HEK293 (cell line): ENCODE results near the gene GPR84.

Source experiments
- EGR2 ChIP-seq: fragments of 450-650 bp; formaldehyde crosslinking; IDR thresholded peaks from 2 replicates; pipeline ENCODE4 v1.5.1; 2016; ENCODE audit warnings: low read depth, missing biosample characterization, missing genetic modification characterization
- GLIS2 ChIP-seq: fragments of 450-650 bp; formaldehyde crosslinking; IDR thresholded peaks from 2 replicates; pipeline ENCODE4 v1.5.1; 2016; ENCODE audit warnings: missing biosample characterization, missing genetic modification characterization
- KLF16 ChIP-seq: fragments of 450-650 bp; formaldehyde crosslinking; IDR thresholded peaks from 2 replicates; pipeline ENCODE4 v1.5.1; 2017; ENCODE audit warnings: missing biosample characterization, missing genetic modification characterization
- PRDM1 ChIP-seq: fragments of 450-650 bp; formaldehyde crosslinking; IDR thresholded peaks from 2 replicates; pipeline ENCODE4; 2016; ENCODE audit warnings: missing biosample characterization, missing genetic modification characterization
- SALL2 ChIP-seq: fragments of 450-650 bp; formaldehyde crosslinking; IDR thresholded peaks from 2 replicates; pipeline ENCODE4 v1.5.0; 2017; ENCODE audit warnings: missing biosample characterization, mild to moderate bottlenecking, missing genetic modification characterization, borderline replicate concordance
- SP7 ChIP-seq: fragments of 450-650 bp; formaldehyde crosslinking; IDR thresholded peaks from 2 replicates; pipeline ENCODE4 v1.5.1; 2016; ENCODE audit warnings: missing biosample characterization, missing genetic modification characterization
- ZBTB21 ChIP-seq: fragments of 450-650 bp; formaldehyde crosslinking; IDR thresholded peaks from 2 replicates; pipeline ENCODE4 v1.5.1; 2017; ENCODE audit warnings: missing biosample characterization, missing genetic modification characterization
- ZBTB7A ChIP-seq: fragments of 450-650 bp; formaldehyde crosslinking; IDR thresholded peaks from 2 replicates; pipeline ENCODE4 v1.5.1; 2016; ENCODE audit warnings: low read depth, missing biosample characterization, missing genetic modification characterization
- ZBTB8A ChIP-seq: fragments of 450-650 bp; formaldehyde crosslinking; IDR thresholded peaks from 2 replicates; pipeline ENCODE4 v1.5.1; 2016; ENCODE audit warnings: missing biosample characterization, missing genetic modification characterization
- ZFP69B ChIP-seq: fragments of 450-650 bp; formaldehyde crosslinking; IDR thresholded peaks from 2 replicates; pipeline ENCODE4 v1.5.1; 2016; ENCODE audit warnings: missing biosample characterization, missing genetic modification characterization
- ZNF112 ChIP-seq: fragments of 450-650 bp; formaldehyde crosslinking; IDR thresholded peaks from 2 replicates; pipeline ENCODE4 v1.5.0; 2017; ENCODE audit warnings: missing biosample characterization, missing genetic modification characterization
- ZNF114 ChIP-seq: fragments of 450-650 bp; formaldehyde crosslinking; IDR thresholded peaks from 2 replicates; pipeline ENCODE4 v1.5.0; 2017; ENCODE audit warnings: missing biosample characterization, missing genetic modification characterization
- ZNF132 ChIP-seq: fragments of 450-650 bp; formaldehyde crosslinking; IDR thresholded peaks from 2 replicates; pipeline ENCODE4 v1.5.1; 2017; ENCODE audit warnings: missing biosample characterization, missing genetic modification characterization, borderline replicate concordance
- ZNF169 ChIP-seq: fragments of 450-650 bp; formaldehyde crosslinking; IDR thresholded peaks from 2 replicates; pipeline ENCODE4 v1.5.1; 2016; ENCODE audit warnings: missing biosample characterization, missing genetic modification characterization
- ZNF174 ChIP-seq: fragments of 450-650 bp; formaldehyde crosslinking; IDR thresholded peaks from 2 replicates; pipeline ENCODE4 v1.5.0; 2017; ENCODE audit warnings: missing biosample characterization, mild to moderate bottlenecking, missing genetic modification characterization
- ZNF202 ChIP-seq: fragments of 450-650 bp; formaldehyde crosslinking; IDR thresholded peaks from 2 replicates; pipeline ENCODE4 v1.5.1; 2016; ENCODE audit warnings: missing biosample characterization, missing genetic modification characterization, borderline replicate concordance
- ZNF24 ChIP-seq: fragments of 450-650 bp; formaldehyde crosslinking; IDR thresholded peaks from 2 replicates; pipeline ENCODE4 v1.5.1; 2016; ENCODE audit warnings: missing biosample characterization, missing genetic modification characterization
- ZNF423 ChIP-seq: fragments of 450-650 bp; formaldehyde crosslinking; IDR thresholded peaks from 2 replicates; pipeline ENCODE4 v1.5.1; 2016; ENCODE audit warnings: missing biosample characterization, missing genetic modification characterization
- ZNF514 ChIP-seq: fragments of 450-650 bp; formaldehyde crosslinking; IDR thresholded peaks from 2 replicates; pipeline ENCODE4 v1.5.1; 2016; ENCODE audit warnings: missing biosample characterization, missing genetic modification characterization
- ZNF548 ChIP-seq: fragments of 450-650 bp; formaldehyde crosslinking; IDR thresholded peaks from 2 replicates; pipeline ENCODE4 v1.5.1; 2016; ENCODE audit warnings: missing biosample characterization, missing genetic modification characterization
- ZNF610 ChIP-seq: fragments of 450-650 bp; formaldehyde crosslinking; IDR thresholded peaks from 2 replicates; pipeline ENCODE4 v1.5.1; 2016; ENCODE audit warnings: missing biosample characterization, missing genetic modification characterization, borderline replicate concordance
- ZNF670 ChIP-seq: fragments of 450-650 bp; formaldehyde crosslinking; IDR thresholded peaks from 2 replicates; pipeline ENCODE4 v1.5.1; 2016; ENCODE audit warnings: missing biosample characterization, missing genetic modification characterization, low read depth
- ZNF785 ChIP-seq: fragments of 450-650 bp; formaldehyde crosslinking; IDR thresholded peaks from 2 replicates; pipeline ENCODE4 v1.5.1; 2016; ENCODE audit warnings: missing biosample characterization, missing genetic modification characterization
- ZNF791 ChIP-seq: fragments of 450-650 bp; formaldehyde crosslinking; IDR thresholded peaks from 2 replicates; pipeline ENCODE4 v1.5.1; 2016; ENCODE audit warnings: missing biosample characterization, missing genetic modification characterization
- ZSCAN23 ChIP-seq: fragments of 450-650 bp; formaldehyde crosslinking; IDR thresholded peaks from 2 replicates; pipeline ENCODE4 v1.5.1; 2016; ENCODE audit warnings: missing biosample characterization, missing genetic modification characterization
- TF ChIP-seq, protein P1 (sequence below): fragments of 450-650 bp; formaldehyde crosslinking; IDR thresholded peaks from 2 replicates; pipeline ENCODE4 v1.5.1; 2016; ENCODE audit warnings: missing biosample characterization, missing genetic modification characterization
- TF ChIP-seq, protein P2 (sequence below): fragments of 450-650 bp; formaldehyde crosslinking; IDR thresholded peaks from 2 replicates; pipeline ENCODE4 v1.5.1; 2016; ENCODE audit warnings: missing biosample characterization, missing genetic modification characterization
- TF ChIP-seq, protein P3 (sequence below): fragments of 450-650 bp; formaldehyde crosslinking; IDR thresholded peaks from 2 replicates; pipeline ENCODE4 v1.5.1; 2016; ENCODE audit warnings: missing biosample characterization, missing genetic modification characterization
- TF ChIP-seq, protein P4 (sequence below): sonication (generic); formaldehyde crosslinking; IDR thresholded peaks from 2 replicates; pipeline ENCODE4 v1.8.1; 2022; ENCODE audit warnings: mild to moderate bottlenecking, moderate library complexity, missing genetic modification reagents
- TF ChIP-seq, protein P5 (sequence below): fragments of 450-650 bp; formaldehyde crosslinking; IDR thresholded peaks from 2 replicates; pipeline ENCODE4 v1.5.1; 2016; ENCODE audit warnings: missing biosample characterization, missing genetic modification characterization
- TF ChIP-seq, protein P6 (sequence below): fragments of 450-650 bp; formaldehyde crosslinking; IDR thresholded peaks from 2 replicates; pipeline ENCODE4 v1.5.1; 2017; ENCODE audit warnings: missing biosample characterization, missing genetic modification characterization

Gene GPR84

DNA sequence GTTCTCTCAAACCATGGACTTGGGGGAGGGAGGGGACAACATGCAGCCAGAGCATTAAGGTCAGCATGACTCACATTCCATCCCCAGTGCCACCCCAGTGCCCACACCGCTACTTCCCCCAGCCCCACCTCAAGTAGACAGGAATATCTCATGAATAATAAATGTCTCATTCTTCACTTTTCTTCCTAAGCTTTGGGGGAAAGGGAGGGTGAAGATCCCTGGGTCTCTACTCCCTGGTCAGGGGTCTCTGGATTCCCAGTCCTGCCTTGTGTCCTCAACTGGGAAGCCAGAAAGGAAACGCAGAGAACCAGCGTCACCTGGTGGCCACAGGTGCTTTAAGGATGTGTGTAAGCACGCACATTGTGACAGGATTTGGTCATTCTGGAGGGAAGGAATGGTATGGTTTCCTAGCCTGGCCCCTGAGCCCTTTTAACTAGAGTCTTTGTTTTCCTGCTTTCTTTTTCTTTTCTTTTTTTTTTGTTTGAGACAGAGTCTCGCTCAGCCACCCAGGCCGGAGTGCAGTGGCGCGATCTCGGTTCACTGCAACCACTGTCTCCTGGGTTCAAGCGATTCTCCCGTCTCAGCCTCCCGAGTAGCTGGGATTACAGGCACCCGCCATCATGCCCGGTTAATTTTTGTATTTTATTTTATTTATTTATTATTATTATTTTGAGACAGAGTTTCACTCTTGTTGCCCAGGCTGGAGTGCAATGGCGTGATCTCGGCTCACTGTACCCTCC lies 3.4 kb downstream of the GPR84 start (continued):
- TF ChIP-seq, protein P1, sequence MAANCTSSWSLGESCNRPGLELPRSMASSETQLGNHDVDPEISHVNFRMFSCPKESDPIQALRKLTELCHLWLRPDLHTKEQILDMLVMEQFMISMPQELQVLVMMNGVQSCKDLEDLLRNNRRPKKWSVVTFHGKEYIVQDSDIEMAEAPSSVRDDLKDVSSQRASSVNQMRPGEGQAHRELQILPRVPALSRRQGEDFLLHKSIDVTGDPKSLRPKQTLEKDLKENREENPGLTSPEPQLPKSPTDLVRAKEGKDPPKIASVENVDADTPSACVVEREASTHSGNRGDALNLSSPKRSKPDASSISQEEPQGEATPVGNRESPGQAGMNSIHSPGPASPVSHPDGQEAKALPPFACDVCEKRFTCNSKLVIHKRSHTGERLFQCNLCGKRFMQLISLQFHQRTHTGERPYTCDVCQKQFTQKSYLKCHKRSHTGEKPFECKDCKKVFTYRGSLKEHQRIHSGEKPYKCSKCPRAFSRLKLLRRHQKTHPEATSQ (tag by site-specific recombination), result no peak
- TF ChIP-seq, protein P2, sequence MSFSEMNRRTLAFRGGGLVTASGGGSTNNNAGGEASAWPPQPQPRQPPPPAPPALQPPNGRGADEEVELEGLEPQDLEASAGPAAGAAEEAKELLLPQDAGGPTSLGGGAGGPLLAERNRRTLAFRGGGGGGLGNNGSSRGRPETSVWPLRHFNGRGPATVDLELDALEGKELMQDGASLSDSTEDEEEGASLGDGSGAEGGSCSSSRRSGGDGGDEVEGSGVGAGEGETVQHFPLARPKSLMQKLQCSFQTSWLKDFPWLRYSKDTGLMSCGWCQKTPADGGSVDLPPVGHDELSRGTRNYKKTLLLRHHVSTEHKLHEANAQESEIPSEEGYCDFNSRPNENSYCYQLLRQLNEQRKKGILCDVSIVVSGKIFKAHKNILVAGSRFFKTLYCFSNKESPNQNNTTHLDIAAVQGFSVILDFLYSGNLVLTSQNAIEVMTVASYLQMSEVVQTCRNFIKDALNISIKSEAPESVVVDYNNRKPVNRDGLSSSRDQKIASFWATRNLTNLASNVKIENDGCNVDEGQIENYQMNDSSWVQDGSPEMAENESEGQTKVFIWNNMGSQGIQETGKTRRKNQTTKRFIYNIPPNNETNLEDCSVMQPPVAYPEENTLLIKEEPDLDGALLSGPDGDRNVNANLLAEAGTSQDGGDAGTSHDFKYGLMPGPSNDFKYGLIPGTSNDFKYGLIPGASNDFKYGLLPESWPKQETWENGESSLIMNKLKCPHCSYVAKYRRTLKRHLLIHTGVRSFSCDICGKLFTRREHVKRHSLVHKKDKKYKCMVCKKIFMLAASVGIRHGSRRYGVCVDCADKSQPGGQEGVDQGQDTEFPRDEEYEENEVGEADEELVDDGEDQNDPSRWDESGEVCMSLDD (tag by site-specific recombination), result no peak
- TF ChIP-seq PRDM1 (tag by site-specific recombination), result no peak
- TF ChIP-seq ZNF548, result no peak
- no peak for TF ChIP-seq ZNF174 (tag by site-specific recombination)
- TF ChIP-seq, protein P3, sequence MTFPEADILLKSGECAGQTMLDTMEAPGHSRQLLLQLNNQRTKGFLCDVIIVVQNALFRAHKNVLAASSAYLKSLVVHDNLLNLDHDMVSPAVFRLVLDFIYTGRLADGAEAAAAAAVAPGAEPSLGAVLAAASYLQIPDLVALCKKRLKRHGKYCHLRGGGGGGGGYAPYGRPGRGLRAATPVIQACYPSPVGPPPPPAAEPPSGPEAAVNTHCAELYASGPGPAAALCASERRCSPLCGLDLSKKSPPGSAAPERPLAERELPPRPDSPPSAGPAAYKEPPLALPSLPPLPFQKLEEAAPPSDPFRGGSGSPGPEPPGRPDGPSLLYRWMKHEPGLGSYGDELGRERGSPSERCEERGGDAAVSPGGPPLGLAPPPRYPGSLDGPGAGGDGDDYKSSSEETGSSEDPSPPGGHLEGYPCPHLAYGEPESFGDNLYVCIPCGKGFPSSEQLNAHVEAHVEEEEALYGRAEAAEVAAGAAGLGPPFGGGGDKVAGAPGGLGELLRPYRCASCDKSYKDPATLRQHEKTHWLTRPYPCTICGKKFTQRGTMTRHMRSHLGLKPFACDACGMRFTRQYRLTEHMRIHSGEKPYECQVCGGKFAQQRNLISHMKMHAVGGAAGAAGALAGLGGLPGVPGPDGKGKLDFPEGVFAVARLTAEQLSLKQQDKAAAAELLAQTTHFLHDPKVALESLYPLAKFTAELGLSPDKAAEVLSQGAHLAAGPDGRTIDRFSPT (tag by site-specific recombination), result peak; percentile 79
- TF ChIP-seq, protein P4, sequence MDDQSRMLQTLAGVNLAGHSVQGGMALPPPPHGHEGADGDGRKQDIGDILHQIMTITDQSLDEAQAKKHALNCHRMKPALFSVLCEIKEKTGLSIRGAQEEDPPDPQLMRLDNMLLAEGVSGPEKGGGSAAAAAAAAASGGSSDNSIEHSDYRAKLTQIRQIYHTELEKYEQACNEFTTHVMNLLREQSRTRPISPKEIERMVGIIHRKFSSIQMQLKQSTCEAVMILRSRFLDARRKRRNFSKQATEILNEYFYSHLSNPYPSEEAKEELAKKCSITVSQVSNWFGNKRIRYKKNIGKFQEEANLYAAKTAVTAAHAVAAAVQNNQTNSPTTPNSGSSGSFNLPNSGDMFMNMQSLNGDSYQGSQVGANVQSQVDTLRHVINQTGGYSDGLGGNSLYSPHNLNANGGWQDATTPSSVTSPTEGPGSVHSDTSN (CRISPR knock-in tag), result 0 out of 2 replicates have a peak, but pooled peaks have one; percentile 33
- TF ChIP-seq ZNF169 (tag by site-specific recombination), result no peak
- TF ChIP-seq ZNF670 (tag by site-specific recombination), result no peak
- TF ChIP-seq SALL2 (tag by site-specific recombination), result no peak
- TF ChIP-seq SP7, result peak; percentile 61
- no peak for TF ChIP-seq ZNF114 (tag by site-specific recombination)
- no peak for TF ChIP-seq ZNF423 (tag by site-specific recombination)
- TF ChIP-seq GLIS2, result peak; percentile 30; the same call in 1 of the 2 replicates
- no peak for TF ChIP-seq ZSCAN23 (tag by site-specific recombination)
- no peak for TF ChIP-seq KLF16
- 0 out of 2 replicates have a peak, but pooled peaks have one; percentile 12 for TF ChIP-seq ZBTB8A
- TF ChIP-seq ZNF202, result no peak
- no peak for TF ChIP-seq EGR2 (tag by site-specific recombination)
- TF ChIP-seq ZNF610, result no peak
- TF ChIP-seq ZNF514 (tag by site-specific recombination), result no peak
- TF ChIP-seq, protein P5, sequence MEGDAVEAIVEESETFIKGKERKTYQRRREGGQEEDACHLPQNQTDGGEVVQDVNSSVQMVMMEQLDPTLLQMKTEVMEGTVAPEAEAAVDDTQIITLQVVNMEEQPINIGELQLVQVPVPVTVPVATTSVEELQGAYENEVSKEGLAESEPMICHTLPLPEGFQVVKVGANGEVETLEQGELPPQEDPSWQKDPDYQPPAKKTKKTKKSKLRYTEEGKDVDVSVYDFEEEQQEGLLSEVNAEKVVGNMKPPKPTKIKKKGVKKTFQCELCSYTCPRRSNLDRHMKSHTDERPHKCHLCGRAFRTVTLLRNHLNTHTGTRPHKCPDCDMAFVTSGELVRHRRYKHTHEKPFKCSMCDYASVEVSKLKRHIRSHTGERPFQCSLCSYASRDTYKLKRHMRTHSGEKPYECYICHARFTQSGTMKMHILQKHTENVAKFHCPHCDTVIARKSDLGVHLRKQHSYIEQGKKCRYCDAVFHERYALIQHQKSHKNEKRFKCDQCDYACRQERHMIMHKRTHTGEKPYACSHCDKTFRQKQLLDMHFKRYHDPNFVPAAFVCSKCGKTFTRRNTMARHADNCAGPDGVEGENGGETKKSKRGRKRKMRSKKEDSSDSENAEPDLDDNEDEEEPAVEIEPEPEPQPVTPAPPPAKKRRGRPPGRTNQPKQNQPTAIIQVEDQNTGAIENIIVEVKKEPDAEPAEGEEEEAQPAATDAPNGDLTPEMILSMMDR (tag by site-specific recombination), result peak; percentile 94
- TF ChIP-seq ZNF785 (tag by site-specific recombination), result no peak
- TF ChIP-seq ZNF132, result no peak
- TF ChIP-seq ZBTB7A (tag by site-specific recombination), result no peak
- no peak for TF ChIP-seq ZNF112 (tag by site-specific recombination)
- TF ChIP-seq, protein P6, sequence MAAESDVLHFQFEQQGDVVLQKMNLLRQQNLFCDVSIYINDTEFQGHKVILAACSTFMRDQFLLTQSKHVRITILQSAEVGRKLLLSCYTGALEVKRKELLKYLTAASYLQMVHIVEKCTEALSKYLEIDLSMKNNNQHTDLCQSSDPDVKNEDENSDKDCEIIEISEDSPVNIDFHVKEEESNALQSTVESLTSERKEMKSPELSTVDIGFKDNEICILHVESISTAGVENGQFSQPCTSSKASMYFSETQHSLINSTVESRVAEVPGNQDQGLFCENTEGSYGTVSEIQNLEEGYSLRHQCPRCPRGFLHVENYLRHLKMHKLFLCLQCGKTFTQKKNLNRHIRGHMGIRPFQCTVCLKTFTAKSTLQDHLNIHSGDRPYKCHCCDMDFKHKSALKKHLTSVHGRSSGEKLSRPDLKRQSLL (tag by site-specific recombination), result no peak
- TF ChIP-seq ZNF791, result no peak
- no peak for TF ChIP-seq ZBTB21 (tag by site-specific recombination)
- TF ChIP-seq ZFP69B, result no peak
- no peak for TF ChIP-seq ZNF24 (tag by site-specific recombination)
